C4-2B (cell line): Measurements from ENCODE around the gene CALY.

ENCODE experiments used
- ZFX ChIP-seq: fragments of 450-650 bp; IDR thresholded peaks from 2 replicates; pipeline ENCODE4 v1.6.1; 2017
- TF ChIP-seq, protein P1 (sequence below): fragments of 450-650 bp; conservative IDR thresholded peaks from 2 replicates; pipeline ENCODE4 v1.5.1; 2017; ENCODE audit warnings: mild to moderate bottlenecking

GRCh38 chr10:133274751-133275683 lies 61.7 kb downstream of the CALY start:
- TF ChIP-seq, protein P1, sequence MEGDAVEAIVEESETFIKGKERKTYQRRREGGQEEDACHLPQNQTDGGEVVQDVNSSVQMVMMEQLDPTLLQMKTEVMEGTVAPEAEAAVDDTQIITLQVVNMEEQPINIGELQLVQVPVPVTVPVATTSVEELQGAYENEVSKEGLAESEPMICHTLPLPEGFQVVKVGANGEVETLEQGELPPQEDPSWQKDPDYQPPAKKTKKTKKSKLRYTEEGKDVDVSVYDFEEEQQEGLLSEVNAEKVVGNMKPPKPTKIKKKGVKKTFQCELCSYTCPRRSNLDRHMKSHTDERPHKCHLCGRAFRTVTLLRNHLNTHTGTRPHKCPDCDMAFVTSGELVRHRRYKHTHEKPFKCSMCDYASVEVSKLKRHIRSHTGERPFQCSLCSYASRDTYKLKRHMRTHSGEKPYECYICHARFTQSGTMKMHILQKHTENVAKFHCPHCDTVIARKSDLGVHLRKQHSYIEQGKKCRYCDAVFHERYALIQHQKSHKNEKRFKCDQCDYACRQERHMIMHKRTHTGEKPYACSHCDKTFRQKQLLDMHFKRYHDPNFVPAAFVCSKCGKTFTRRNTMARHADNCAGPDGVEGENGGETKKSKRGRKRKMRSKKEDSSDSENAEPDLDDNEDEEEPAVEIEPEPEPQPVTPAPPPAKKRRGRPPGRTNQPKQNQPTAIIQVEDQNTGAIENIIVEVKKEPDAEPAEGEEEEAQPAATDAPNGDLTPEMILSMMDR, result no peak
- TF ChIP-seq ZFX, result no peak
